Activated CD8-positive, alpha-beta T cell treated with anti-CD3 and anti-CD28 coated beads for 36 hours (primary cell): ENCODE results near the gene ZNF334. TPM values are rescaled to one million over a fixed set of nuclear protein-coding genes. Genes with fewer than 3 reads are reported as not detected.

ENCODE experiments used
- ATAC-seq: fragments of 200-7000 bp; cut with Tn5 transposase; one replicate; pipeline ENCODE4 v1.10.0; 2021; ENCODE audit warnings: mild to moderate bottlenecking, moderate library complexity
- CTCF ChIA-PET: fragments of 350-600 bp; sonication (Branson Sonifier 250); formaldehyde crosslinking; loops from one replicate; lab custom pipeline; 2021; ENCODE audit warnings: antibody characterized with exemption; lab: Charles Lee
- POLR2A ChIA-PET: fragments of 350-600 bp; sonication (Branson Sonifier 250); formaldehyde crosslinking; loops from one replicate; lab custom pipeline; 2021; ENCODE audit warnings: antibody characterized with exemption; lab: Charles Lee
- DNase-seq: peaks from one replicate; pipeline ENCODE4 v3.0.0-alpha.2; 2020
- H3K27ac Mint-ChIP-seq: one replicate; pipeline ENCODE4 v1.8.0; 2021; ENCODE audit warnings: mild to moderate bottlenecking, mixed read lengths
- H3K27me3 Mint-ChIP-seq: one replicate; pipeline ENCODE4 v1.8.0; 2021; ENCODE audit warnings: mixed read lengths
- H3K36me3 Mint-ChIP-seq: one replicate; pipeline ENCODE4 v1.8.0; 2021; ENCODE audit warnings: low read depth, mixed read lengths
- H3K4me1 Mint-ChIP-seq: one replicate; pipeline ENCODE4 v1.8.0; 2021; ENCODE audit warnings: low read depth, mixed read lengths
- H3K4me3 Mint-ChIP-seq: one replicate; pipeline ENCODE4 v1.8.0; 2021; ENCODE audit warnings: mild to moderate bottlenecking, moderate library complexity, mixed read lengths
- H3K9me3 Mint-ChIP-seq: one replicate; pipeline ENCODE4 v1.8.0; 2021; ENCODE audit warnings: mixed read lengths
- CTCF ChIP-seq: fragments of 200-600 bp; IDR thresholded peaks from one replicate; pipeline ENCODE4 v1.8.0; 2022; ENCODE audit warnings: antibody characterized with exemption, mild to moderate bottlenecking
- intact Hi-C: fragments of 100-400 bp; cut with micrococcal nuclease; formaldehyde crosslinking; loops from one replicate; pipeline ENCODE4 v1.10.0; 2022
- total RNA-seq, 2 experiments: library from RNA; stranded (reverse); gene quantifications; one replicate each; pipeline ENCODE4 v1.2.3, GENCODE V29; 2021

The ZNF334 gene
- total RNA-seq, 2 experiments from 2014 or later: 4.2 to 4.4 TPM

GRCh38 chr20:46559001-46559400, 45.6 kb upstream of the ZNF334 start:
- peaks cover 41% of the 10 kb centered on the region for H3K4me1 Mint-ChIP-seq
- TF ChIP-seq CTCF: no peak
- H3K4me3 Mint-ChIP-seq: no peak overlapping the region
- DNase-seq (no peak), ATAC-seq (no peak)
- POLR2A ChIA-PET: interaction anchor here (0.6 to 1.0 kb wide), 2 partner anchors 8 to 14 kb away, joined by 3 read pairs; partner anchors contain the start of gene OCSTAMP
- peaks cover 2% of the 10 kb centered on the region for H3K27me3 Mint-ChIP-seq
- CTCF ChIA-PET: interaction anchor here (0.7 to 2.4 kb wide), 5 partner anchors 9 to 130 kb away, joined by 3 to 8 read pairs (median 3); partner anchors contain the start of gene OCSTAMP
- intact Hi-C loops: loop anchor here (10.0 kb wide), 1 partner anchor 126 kb away; the partner anchor contains the start of gene TP53RK
- H3K27ac Mint-ChIP-seq: no peak overlapping the region
- no peaks in the 10 kb centered on the region for H3K36me3 Mint-ChIP-seq
- H3K9me3 Mint-ChIP-seq: no peaks in the 10 kb centered on the region

- intact Hi-C loops: loop anchor here (10.0 kb wide), 1 partner anchor 126 kb away; the partner anchor contains the start of gene TP53RK
- Mint-ChIP-seq H3K27ac (peak overlapping the region; percentile 12), H3K27me3 (peaks cover 2% of the 10 kb centered on the region), H3K9me3 (no peaks in the 10 kb centered on the region), H3K4me1 (peaks cover 43% of the 10 kb centered on the region), H3K4me3 (no peak overlapping the region), H3K36me3 (no peaks in the 10 kb centered on the region)
- peak; percentile 84 for ATAC-seq
- CTCF ChIA-PET: interaction anchor here (1.0 to 2.4 kb wide), 3 partner anchors 8 to 39 kb away, joined by 3 to 8 read pairs (median 5); partner anchors contain the start of gene OCSTAMP
- TF ChIP-seq CTCF: no peak
- POLR2A ChIA-PET: interaction anchor here (1.0 kb wide), 1 partner anchor 13 kb away, joined by 3 read pairs; no protein-coding TSS in a partner anchor
- peak; percentile 73 for DNase-seq
Measured at GRCh38 chr20:46558511-46558959, 45.2 kb upstream of the ZNF334 start.

GRCh38 chr20:46557231-46557956, 44.0 kb upstream of the ZNF334 start:
- CTCF ChIA-PET: interaction anchor here (1.1 to 3.0 kb wide), 4 partner anchors 7 to 13 kb away, joined by 4 to 11 read pairs (median 6); partner anchors contain the start of gene OCSTAMP
- Mint-ChIP-seq H3K36me3 (no peaks in the 10 kb centered on the region), H3K27me3 (peaks cover 2% of the 10 kb centered on the region), H3K4me1 (peaks cover 54% of the 10 kb centered on the region), H3K4me3 (no peak overlapping the region), H3K27ac (no peak overlapping the region), H3K9me3 (no peaks in the 10 kb centered on the region)
- DNase-seq (no peak), ATAC-seq (no peak)
- TF ChIP-seq CTCF: no peak
- intact Hi-C loops: loop anchor here (10.0 kb wide), 1 partner anchor 127 kb away; the partner anchor contains the start of gene TP53RK
- POLR2A ChIA-PET: no interaction called here

GRCh38 chr20:46555370-46555956, 42.1 kb upstream of the ZNF334 start:
- TF ChIP-seq CTCF: no peak
- no peak for ATAC-seq
- Mint-ChIP-seq H3K4me1 (peaks cover 60% of the 10 kb centered on the region), H3K36me3 (no peaks in the 10 kb centered on the region), H3K27me3 (peaks cover 2% of the 10 kb centered on the region), H3K4me3 (no peak overlapping the region), H3K9me3 (no peaks in the 10 kb centered on the region), H3K27ac (peak overlapping the region; percentile 37)
- CTCF ChIA-PET: interaction anchor here (1.2 to 4.8 kb wide), 3 partner anchors 9 to 35 kb away, joined by 5 to 14 read pairs (median 11); no protein-coding TSS in a partner anchor
- DNase-seq: no peak
- intact Hi-C loops: loop anchor here (10.0 kb wide), 1 partner anchor 129 kb away; the partner anchor contains the start of gene TP53RK
- POLR2A ChIA-PET: interaction anchor here (0.7 kb wide), 1 partner anchor 11 kb away, joined by 4 read pairs; no protein-coding TSS in a partner anchor
